ENCODE results near the gene RTN4. TPM values are rescaled to one million over a fixed set of nuclear protein-coding genes. Genes with fewer than 3 reads are reported as not detected.

RTN4 gene
- polyA plus RNA-seq, 1 donor (not counting 4 experiments of a cell fraction or from before 2014, with no cell fraction given), result 406 TPM

- no peak overlapping the region for H3K4me3 ChIP-seq (ENCODE audit: control insufficient read depth in 2 of 3, extremely low read depth in 1 of 3, insufficient read depth in 2 of 3, low read depth in 1 of 3, low read length in 3 of 3)
- H3K27ac ChIP-seq (ENCODE audit: control insufficient read depth, insufficient read depth, low read length), result no peak overlapping the region
- no peak for TF ChIP-seq CTCF (optimal IDR thresholded peaks at IDR 0.05 in 1 of 3, IDR thresholded peaks at IDR 0.05 in 1 of 3, conservative IDR thresholded peaks at IDR 0.05 in 1 of 3; ENCODE audit: extremely low read depth in 1 of 3, insufficient read depth in 2 of 3, low read length in 3 of 3)
- no peaks in the 10 kb centered on the region for H3K79me2 ChIP-seq (ENCODE audit: control insufficient read depth, insufficient read depth, low read length)
- H2AFZ ChIP-seq (ENCODE audit: control insufficient read depth, low read length), result no peak overlapping the region
- H3K9me3 ChIP-seq (ENCODE audit: control insufficient read depth, low read depth, low read length), result no peaks in the 10 kb centered on the region
- H4K20me1 ChIP-seq (ENCODE audit: control insufficient read depth, extremely low read depth, insufficient read depth, low read length), result no peaks in the 10 kb centered on the region
- H3K36me3 ChIP-seq (ENCODE audit: control insufficient read depth in 2 of 2, extremely low read depth in 1 of 2, insufficient read depth in 2 of 2, low read length in 2 of 2), result no peaks in the 10 kb centered on the region
- FAIRE-seq (no peak), DNase-seq (ENCODE audit: low read depth, low spot score) (no peak)
- no peaks in the 10 kb centered on the region for H3K4me1 ChIP-seq (ENCODE audit: control insufficient read depth, extremely low read depth, insufficient read depth, low read length)
- no peak overlapping the region for H3K9ac ChIP-seq (ENCODE audit: control insufficient read depth, extremely low read depth, insufficient read depth, low read length)
- no peaks in the 10 kb centered on the region for H3K9me1 ChIP-seq (ENCODE audit: control insufficient read depth, extremely low read depth, insufficient read depth, low read length)
- no peaks in the 10 kb centered on the region for H3K27me3 ChIP-seq (ENCODE audit: control insufficient read depth, extremely low read depth, insufficient read depth, low read length)
- dilution Hi-C loops (cut with MboI; ENCODE audit: extremely low pct_ligation_motif_present, low sequenced_read_pairs), result no loop called here
- H3K4me2 ChIP-seq (ENCODE audit: control insufficient read depth, extremely low read depth, insufficient read depth, low read depth, low read length), result no peak overlapping the region
These were observed 92.8 kb downstream of the RTN4 start for GRCh38 chr2:54957321-54957999.

GRCh38 chr2:54956111-54956627, 94.1 kb downstream of the RTN4 start:
- no peaks in the 10 kb centered on the region for H3K4me1 ChIP-seq (ENCODE audit: control insufficient read depth, extremely low read depth, insufficient read depth, low read length)
- DNase-seq (ENCODE audit: low read depth, low spot score) (no peak), FAIRE-seq (no peak)
- no peak overlapping the region for H2AFZ ChIP-seq (ENCODE audit: control insufficient read depth, low read length)
- H3K9ac ChIP-seq (ENCODE audit: control insufficient read depth, extremely low read depth, insufficient read depth, low read length), result no peak overlapping the region
- no peak overlapping the region for H3K4me3 ChIP-seq (ENCODE audit: control insufficient read depth in 2 of 3, extremely low read depth in 1 of 3, insufficient read depth in 2 of 3, low read depth in 1 of 3, low read length in 3 of 3)
- H3K36me3 ChIP-seq (ENCODE audit: control insufficient read depth in 2 of 2, extremely low read depth in 1 of 2, insufficient read depth in 2 of 2, low read length in 2 of 2), result no peaks in the 10 kb centered on the region
- no peak overlapping the region for H3K4me2 ChIP-seq (ENCODE audit: control insufficient read depth, extremely low read depth, insufficient read depth, low read depth, low read length)
- H3K27me3 ChIP-seq (ENCODE audit: control insufficient read depth, extremely low read depth, insufficient read depth, low read length), result no peaks in the 10 kb centered on the region
- no peak overlapping the region for H3K27ac ChIP-seq (ENCODE audit: control insufficient read depth, insufficient read depth, low read length)
- H4K20me1 ChIP-seq (ENCODE audit: control insufficient read depth, extremely low read depth, insufficient read depth, low read length), result no peaks in the 10 kb centered on the region
- H3K79me2 ChIP-seq (ENCODE audit: control insufficient read depth, insufficient read depth, low read length), result no peaks in the 10 kb centered on the region
- TF ChIP-seq CTCF (optimal IDR thresholded peaks at IDR 0.05 in 1 of 3, IDR thresholded peaks at IDR 0.05 in 1 of 3, conservative IDR thresholded peaks at IDR 0.05 in 1 of 3; ENCODE audit: extremely low read depth in 1 of 3, insufficient read depth in 2 of 3, low read length in 3 of 3) (no peak), EZH2 (IDR thresholded peaks at IDR 0.05; ENCODE audit: low read length) (no peak)
- H3K9me3 ChIP-seq (ENCODE audit: control insufficient read depth, low read depth, low read length), result no peaks in the 10 kb centered on the region
- no peaks in the 10 kb centered on the region for H3K9me1 ChIP-seq (ENCODE audit: control insufficient read depth, extremely low read depth, insufficient read depth, low read length)
- dilution Hi-C loops (cut with MboI; ENCODE audit: extremely low pct_ligation_motif_present, low sequenced_read_pairs), result no loop called here
